Psoas muscle (tissue), 8 donors: ENCODE data around the gene CDH18. TPM values are rescaled to one million over a fixed set of nuclear protein-coding genes. Genes with fewer than 3 reads are reported as not detected.
"Not testable (repeated sequence)": the region's sequence is repeated elsewhere in the genome, so short reads cannot be mapped to it uniquely, and the experiment has no call there.

Source experiments
- ATAC-seq, 4 donors: fragments of 200-7000 bp; cut with Tn5 transposase; one replicate each; pipeline ENCODE4 v1.9.1; 2020; ENCODE audit warnings: moderate library complexity in 3 of 4, mild to moderate bottlenecking in 2 of 4
- DNase-seq, 2 donors: peaks; one replicate each; pipeline ENCODE4 v3.0.0-alpha.2; 2020
- H3K27ac ChIP-seq: fragments of 200-600 bp; one replicate; pipeline ENCODE4 v1.8.0; 2022
- H3K27me3 ChIP-seq, 3 donors: fragments of 200-600 bp in 1 of 3; one replicate each; pipeline versions ENCODE4 v1.6.1 to v1.8.0; 2013 to 2022; ENCODE audit warnings: low read length in 2 of 3, mild to moderate bottlenecking in 2 of 3, moderate library complexity in 1 of 3; ENCODE audit not compliant: insufficient read depth in 3 of 3
- H3K36me3 ChIP-seq, 2 donors: fragments of 200-600 bp in 1 of 2; one replicate each; pipeline versions ENCODE4 v1.6.1 to v1.8.0; 2013 to 2022; ENCODE audit warnings: low read depth in 1 of 2, mild to moderate bottlenecking in 1 of 2, moderate library complexity in 1 of 2; ENCODE audit not compliant: insufficient read depth in 1 of 2
- H3K4me1 ChIP-seq: fragments of 200-600 bp; one replicate; pipeline ENCODE4 v1.8.0; 2022
- H3K4me3 ChIP-seq: fragments of 200-600 bp; one replicate; pipeline ENCODE4 v1.8.0; 2022; ENCODE audit warnings: mild to moderate bottlenecking
- H3K9me3 ChIP-seq: fragments of 200-600 bp; one replicate; pipeline ENCODE4 v1.8.0; 2022
- WGBS, 3 donors: extraction: QIAGEN DNeasy Blood & Tissue Kit; methylation state at CpG; one replicate each; pipeline versions ENCODE4 v1.1.6 to v1.1.7; 2013; 5-methylcytosine and 5-hydroxymethylcytosine counted together
- intact Hi-C, 2 donors: fragments of 100-400 bp; cut with DNase I; formaldehyde crosslinking; loops; one replicate each; pipeline versions ENCODE4 v1.11.0 to v1.14.2; 2022
- polyA plus RNA-seq, 3 donors: library from polyadenylated mRNA; stranded (reverse); fragments of 200-250 nt; gene quantifications; one replicate each; pipeline ENCODE4 v1.2.3, GENCODE V29; 2013
- total RNA-seq, 4 donors: library from RNA; stranded (reverse); fragmentation: NEBNext Ultra II Directional in 2 of 4; extraction: Animal tissue kit (Norgen Biotek cat#: 25700) in 2 of 4; gene quantifications; one replicate each; pipeline versions ENCODE4 v1.2.1 to v1.2.4, GENCODE V29; 2021 to 2023
- TF ChIP-seq, protein P1 (sequence below): fragments of 200-600 bp; IDR thresholded peaks from one replicate; pipeline ENCODE4 v1.8.0; 2022; ENCODE audit warnings: antibody characterized with exemption
- donor health status: healthy with polysubstance abuse.
- donor health status: DM: no; HTN: no; CAD: no; lungs with moderate emphysema.
- donor health status: Bipolar disorder and iron deficiency.
- donor health status: healthy.
- donor health status: DM: yes; HTN: yes; CAD: no.
- donor health status: DM: no; HTN: no; CAD: no.
- donor health status: DM: no; HTN: no; CAD: no.
- donor health status: DM: yes; HTN: yes; CAD: no.

The CDH18 gene
- total and polyA plus RNA-seq, 7 donors = 0.03 TPM; not detected in 5

DNA sequence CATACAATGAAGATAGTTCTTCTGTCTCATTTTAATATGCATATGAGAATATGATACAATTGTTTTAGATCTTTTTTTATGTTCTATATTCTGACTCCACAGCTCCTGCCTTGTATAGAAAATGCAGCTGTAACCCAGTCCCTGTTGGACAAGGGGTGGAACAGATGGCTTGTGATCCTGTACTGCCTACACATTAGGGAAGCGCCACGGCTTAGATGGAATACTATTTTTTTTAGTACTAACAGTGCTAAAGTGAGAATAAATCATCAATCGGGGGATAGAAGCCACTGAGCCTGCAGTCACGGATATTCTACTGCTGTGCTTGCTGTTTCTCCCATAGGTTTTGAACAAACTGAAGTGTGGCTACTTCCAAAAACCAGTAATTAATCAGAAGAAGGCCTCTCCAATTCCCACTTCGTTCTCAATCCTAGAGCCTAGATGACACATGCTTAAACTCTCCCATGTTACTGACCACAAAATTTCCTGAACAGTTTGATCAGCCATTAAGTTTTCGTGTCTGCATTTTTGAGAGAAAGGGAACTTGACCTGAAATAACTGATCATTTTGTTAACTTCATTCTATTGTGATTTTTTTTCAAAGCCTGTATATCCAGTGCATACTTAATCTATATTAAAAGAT is 150.3 kb downstream of the CDH18 start:
- no peak for ATAC-seq

GRCh38 chr5:19835442-19835841 is 152.6 kb downstream of the CDH18 start:
- WGBS, 3 donors = 80 to 88% (median 87%) methylated on average over 1 of the region's 1 CpG
- H3K27ac ChIP-seq = no peak overlapping the region
- H3K9me3 ChIP-seq = peaks cover 7% of the 10 kb centered on the region
- intact Hi-C loops = no loop called here
- TF ChIP-seq, protein P1, sequence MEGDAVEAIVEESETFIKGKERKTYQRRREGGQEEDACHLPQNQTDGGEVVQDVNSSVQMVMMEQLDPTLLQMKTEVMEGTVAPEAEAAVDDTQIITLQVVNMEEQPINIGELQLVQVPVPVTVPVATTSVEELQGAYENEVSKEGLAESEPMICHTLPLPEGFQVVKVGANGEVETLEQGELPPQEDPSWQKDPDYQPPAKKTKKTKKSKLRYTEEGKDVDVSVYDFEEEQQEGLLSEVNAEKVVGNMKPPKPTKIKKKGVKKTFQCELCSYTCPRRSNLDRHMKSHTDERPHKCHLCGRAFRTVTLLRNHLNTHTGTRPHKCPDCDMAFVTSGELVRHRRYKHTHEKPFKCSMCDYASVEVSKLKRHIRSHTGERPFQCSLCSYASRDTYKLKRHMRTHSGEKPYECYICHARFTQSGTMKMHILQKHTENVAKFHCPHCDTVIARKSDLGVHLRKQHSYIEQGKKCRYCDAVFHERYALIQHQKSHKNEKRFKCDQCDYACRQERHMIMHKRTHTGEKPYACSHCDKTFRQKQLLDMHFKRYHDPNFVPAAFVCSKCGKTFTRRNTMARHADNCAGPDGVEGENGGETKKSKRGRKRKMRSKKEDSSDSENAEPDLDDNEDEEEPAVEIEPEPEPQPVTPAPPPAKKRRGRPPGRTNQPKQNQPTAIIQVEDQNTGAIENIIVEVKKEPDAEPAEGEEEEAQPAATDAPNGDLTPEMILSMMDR = no peak
- no peaks in the 10 kb centered on the region for H3K27me3 ChIP-seq
- no peaks in the 10 kb centered on the region for H3K4me1 ChIP-seq
- ATAC-seq (no peak), DNase-seq (no peak)
- H3K36me3 ChIP-seq = no peaks in the 10 kb centered on the region
- no peak overlapping the region for H3K4me3 ChIP-seq

More for the DNA sequence above, 150.3 kb downstream of the CDH18 start:
- Histone ChIP-seq H3K9me3 (peaks cover 7% of the 10 kb centered on the region), H3K4me3 (no peak overlapping the region), H3K27ac (no peak overlapping the region), H3K27me3 (no peaks in the 10 kb centered on the region), H3K36me3 (no peaks in the 10 kb centered on the region), H3K4me1 (no peaks in the 10 kb centered on the region)
- intact Hi-C loops = no loop called here
- no peak for DNase-seq
- WGBS, 3 donors = 31 to 37% (median 33%) methylated on average over 6 of the region's 6 CpGs
- TF ChIP-seq, protein P1 = no peak

GRCh38 chr5:19812720-19813119 is 175.3 kb downstream of the CDH18 start:
- H3K4me1 ChIP-seq, H3K4me3 ChIP-seq, ATAC-seq, H3K36me3 ChIP-seq, H3K27ac ChIP-seq, H3K27me3 ChIP-seq, intact Hi-C loops, H3K9me3 ChIP-seq, DNase-seq: not testable (repeated sequence)
- 91 to 95% (median 93%) methylated on average over 4 of the region's 4 CpGs for WGBS, 3 donors

DNA sequence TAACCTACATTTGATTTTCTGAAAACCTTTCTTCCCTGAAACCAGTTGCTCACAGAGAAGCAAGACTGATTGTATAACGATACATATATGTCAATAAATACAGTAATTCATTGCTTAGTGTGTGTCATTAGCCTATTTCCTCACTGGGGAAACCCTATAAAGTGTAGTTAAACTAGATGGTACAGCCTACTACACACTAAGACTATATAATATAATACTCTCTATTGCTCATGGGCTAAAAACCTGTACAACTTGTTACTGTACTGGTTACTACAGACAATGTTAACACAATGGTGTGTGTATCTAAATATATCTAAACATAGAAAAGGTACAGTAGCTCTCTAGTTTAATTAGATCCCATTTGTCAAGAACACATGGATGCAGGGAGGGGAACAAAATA is 181.2 kb downstream of the CDH18 start:
- Histone ChIP-seq H3K36me3 (no peaks in the 10 kb centered on the region), H3K4me3 (no peak overlapping the region), H3K27ac (no peak overlapping the region), H3K4me1 (no peaks in the 10 kb centered on the region), H3K27me3 (no peaks in the 10 kb centered on the region), H3K9me3 (no peaks in the 10 kb centered on the region)
- DNase-seq (no peak), ATAC-seq (no peak)
- intact Hi-C loops = no loop called here
- TF ChIP-seq, protein P1 = no peak
- WGBS, 3 donors = 76 to 90% (median 83%) methylated on average over 1 of the region's 1 CpG

GRCh38 chr5:19802686-19803085 is 185.3 kb downstream of the CDH18 start:
- Histone ChIP-seq H3K4me3 (no peak overlapping the region), H3K9me3 (no peaks in the 10 kb centered on the region), H3K4me1 (no peaks in the 10 kb centered on the region), H3K36me3 (no peaks in the 10 kb centered on the region), H3K27ac (no peak overlapping the region), H3K27me3 (no peaks in the 10 kb centered on the region)
- TF ChIP-seq, protein P1 = no peak
- intact Hi-C loops = no loop called here
- DNase-seq = no peak
- 68 to 77% (median 72%) methylated on average over 6 of the region's 6 CpGs for WGBS, 3 donors
- no peak for ATAC-seq
